HepG2 (cell line): ENCODE results near the gene ENC1. TPM values are rescaled to one million over a fixed set of nuclear protein-coding genes. Genes with fewer than 3 reads are reported as not detected.

ENCODE experiments used
- ARID5B ChIP-seq: IDR thresholded peaks from 2 replicates; pipeline ENCODE4 v1.4.0; 2020; ENCODE audit warnings: mild to moderate bottlenecking, missing genetic modification reagents
- ATF4 ChIP-seq, 2 experiments: fragments of 450-650 bp in 1 of 2; sonication (generic) in 1 of 2; formaldehyde crosslinking; IDR thresholded peaks; 2 replicates each; pipeline versions ENCODE4 v1.5.0 to v1.8.0; 2020 to 2022; ENCODE audit warnings: mild to moderate bottlenecking in 1 of 2, missing genetic modification reagents in 1 of 2
- BHLHE40 ChIP-seq: IDR thresholded peaks from 2 replicates; pipeline ENCODE4 v1.6.1; 2011; ENCODE audit warnings: low read length, improper control_type of control experiment
- BRCA1 ChIP-seq: sonication (generic); formaldehyde crosslinking; IDR thresholded peaks from 2 replicates; pipeline ENCODE4 v1.4.0; 2020; ENCODE audit warnings: missing genetic modification reagents
- CEBPG ChIP-seq: IDR thresholded peaks from 2 replicates; pipeline ENCODE4 v1.6.1; 2016
- ELF3 ChIP-seq: IDR thresholded peaks from 2 replicates; pipeline ENCODE4 v1.6.1; 2016; ENCODE audit warnings: missing genetic modification reagents, missing compliant biosample characterization
- EP300 ChIP-seq, 3 experiments: sonication (generic) in 1 of 3; formaldehyde crosslinking in 1 of 3; IDR thresholded peaks; 2 replicates each; pipeline versions ENCODE4 v1.5.1 to v1.6.1; 2011 to 2020; ENCODE audit warnings: low read depth in 2 of 3, low read length in 2 of 3, borderline replicate concordance in 1 of 3, improper control_type of control experiment in 1 of 3, mild to moderate bottlenecking in 1 of 3, missing genetic modification reagents in 1 of 3, moderate library complexity in 1 of 3
- FOXA3 ChIP-seq: IDR thresholded peaks from 2 replicates; pipeline ENCODE4 v1.6.1; 2016; ENCODE audit warnings: missing genetic modification reagents, missing compliant biosample characterization
- GATAD2A ChIP-seq: IDR thresholded peaks from 2 replicates; pipeline ENCODE4 v1.6.1; 2016
- HOMEZ ChIP-seq: IDR thresholded peaks from 2 replicates; pipeline ENCODE4 v1.6.1; 2016; ENCODE audit warnings: low read depth
- JUNB ChIP-seq: sonication (generic); formaldehyde crosslinking; IDR thresholded peaks from 2 replicates; pipeline ENCODE4 v1.8.0; 2022; ENCODE audit warnings: missing genetic modification reagents, mild to moderate bottlenecking, borderline replicate concordance
- MTF1 ChIP-seq: sonication (generic); formaldehyde crosslinking; IDR thresholded peaks from 2 replicates; pipeline ENCODE4 v1.5.0; 2020; ENCODE audit warnings: missing genetic modification reagents
- SMAD1 ChIP-seq: sonication (generic); formaldehyde crosslinking; IDR thresholded peaks from 2 replicates; pipeline ENCODE4 v1.4.0; 2020; ENCODE audit warnings: missing genetic modification reagents, low read depth, mild to moderate bottlenecking, borderline replicate concordance
- SNAPC2 ChIP-seq: sonication (generic); formaldehyde crosslinking; IDR thresholded peaks from 2 replicates; pipeline ENCODE4 v1.8.1; 2022; ENCODE audit warnings: mild to moderate bottlenecking, missing genetic modification reagents
- SOX13 ChIP-seq, 3 experiments: fragments of 450-650 bp in 1 of 3; sonication (generic) in 1 of 3; formaldehyde crosslinking in 1 of 3; IDR thresholded peaks in 2 of 3; conservative IDR thresholded peaks in 1 of 3; 2 replicates each; pipeline versions ENCODE4 v1.5.0 to v1.6.1; 2016 to 2020; ENCODE audit warnings: antibody characterized with exemption in 1 of 3, mild to moderate bottlenecking in 1 of 3, missing compliant biosample characterization in 1 of 3, missing genetic modification reagents in 1 of 3, moderate library complexity in 1 of 3
- SRSF4 ChIP-seq: fragments of 200-400 bp; formaldehyde crosslinking; IDR thresholded peaks from one replicate; pipeline ENCODE4 v1.6.1; 2018; ENCODE audit warnings: mild to moderate bottlenecking, low read depth, low read length, moderate library complexity; ENCODE audit not compliant: poor library complexity, severe bottlenecking
- TCF7 ChIP-seq: sonication (generic); IDR thresholded peaks from 2 replicates; pipeline ENCODE4 v1.6.1; 2016; ENCODE audit warnings: antibody characterized with exemption, low read depth
- THAP11 ChIP-seq: IDR thresholded peaks from 2 replicates; pipeline ENCODE4 v1.6.1; 2016; ENCODE audit warnings: missing biosample characterization, missing genetic modification reagents
- ZFX ChIP-seq: sonication (generic); formaldehyde crosslinking; IDR thresholded peaks from 2 replicates; pipeline ENCODE4 v1.4.0; 2020; ENCODE audit warnings: mild to moderate bottlenecking, low read depth, missing genetic modification reagents, moderate library complexity
- ZNF333 ChIP-seq: sonication (generic); formaldehyde crosslinking; IDR thresholded peaks from 2 replicates; pipeline ENCODE4 v1.4.0; 2020; ENCODE audit warnings: mild to moderate bottlenecking, missing genetic modification reagents, borderline replicate concordance
- ZNF768 ChIP-seq: sonication (generic); formaldehyde crosslinking; IDR thresholded peaks from 2 replicates; pipeline ENCODE4 v1.4.0; 2020; ENCODE audit warnings: missing genetic modification reagents
- polyA plus RNA-seq, 8 experiments: library from polyadenylated mRNA; depleted of rRNA in 3 of 8; stranded (reverse) in 7 of 8; unstranded in 1 of 8; fragments of >200 nt; fragmentation: Illumina TruSeq in 4 of 8; extraction: Trizol in 4 of 8; gene quantifications; 2 replicates each; pipeline versions ENCODE4 v1.2.1 to v1.2.3, GENCODE V29; 2011 to 2016; ENCODE audit warnings: low read depth in 4 of 8, missing spikeins in 1 of 8, mixed read lengths in 1 of 8; ENCODE audit not compliant: insufficient read depth in 1 of 8
- total RNA-seq, 5 experiments: library from RNA; depleted of rRNA; stranded (reverse); fragments of >200 nt; fragmentation: Illumina TruSeq; extraction: Trizol; gene quantifications; 2 replicates each; pipeline ENCODE4 v1.2.3, GENCODE V29; 2016; ENCODE audit warnings: low read depth in 1 of 5
- TF ChIP-seq, protein P1 (sequence below): sonication (generic); formaldehyde crosslinking; IDR thresholded peaks from 2 replicates; pipeline ENCODE4 v1.4.0; 2020; ENCODE audit warnings: missing genetic modification reagents, borderline replicate concordance

ENC1 gene
- total and polyA plus RNA-seq, 2 of the 13 experiments (the other 11 are each of a cell fraction or from before 2014, with no cell fraction given): 63.8 to 64.4 TPM

DNA sequence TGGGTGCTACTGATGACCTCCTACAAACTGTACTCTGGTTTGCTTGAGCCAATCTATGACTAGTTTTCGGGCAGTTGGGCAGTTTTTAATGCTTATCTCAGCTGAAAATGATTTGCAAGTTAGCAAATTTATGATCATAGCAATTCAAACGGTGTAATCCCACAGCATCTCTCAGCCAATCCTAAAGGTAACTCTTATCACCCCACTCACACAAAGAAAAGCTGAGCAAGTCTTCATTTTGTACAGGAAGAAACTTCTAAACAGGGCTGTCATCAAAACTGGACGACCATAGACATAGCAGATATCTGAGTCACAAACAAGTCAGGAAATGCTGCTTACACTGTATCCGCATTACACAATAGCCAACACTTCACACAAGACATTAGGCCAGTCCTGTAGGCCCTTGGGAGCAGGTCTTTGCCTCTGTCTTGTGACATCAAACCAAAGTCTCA is 2.6 kb upstream of the ENC1 start (continued):
- TF ChIP-seq EP300 (IDR thresholded peaks at IDR 0.05; ENCODE audit: low read depth in 2 of 2, low read length in 2 of 2) (peak in 1 of 2 experiments; percentile 45; a peak in 1 of 4 replicates), EP300 (CRISPR knock-in tag; IDR thresholded peaks at IDR 0.05; ENCODE audit: borderline replicate concordance) (no peak; the same call in 1 of the 2 replicates), SNAPC2 (CRISPR knock-in tag) (0 out of 2 replicates have a peak, but pooled peaks have one; percentile 36), ARID5B (peak; percentile 68), HOMEZ (CRISPR knock-in tag) (0 out of 2 replicates have a peak, but pooled peaks have one; percentile 36), SRSF4 (no peak), TCF7 (0 out of 2 replicates have a peak, but pooled peaks have one; percentile 13), ELF3 (CRISPR knock-in tag) (peak; percentile 66; the same call in 1 of the 2 replicates), ZNF768 (CRISPR knock-in tag) (no peak), ZNF333 (CRISPR knock-in tag) (no peak), JUNB (CRISPR knock-in tag) (0 out of 2 replicates have a peak, but pooled peaks have one; percentile 34), BRCA1 (no peak), CEBPG (CRISPR knock-in tag) (peak; percentile 80), ATF4 (CRISPR knock-in tag; IDR thresholded peaks at IDR 0.05) (0 out of 4 replicates have a peak, but pooled peaks of 1 of the 2 experiments have one; percentile 13), FOXA3 (peak; percentile 62; the same call in 1 of the 2 replicates), SMAD1 (CRISPR knock-in tag) (no peak), MTF1 (no peak), GATAD2A (CRISPR knock-in tag) (peak; percentile 68), SOX13 (IDR thresholded peaks at IDR 0.05) (no peak), SOX13 (CRISPR knock-in tag; conservative IDR thresholded peaks at IDR 0.05 in 1 of 2, IDR thresholded peaks at IDR 0.05 in 1 of 2) (peak in 1 of 2 experiments; percentile 31; a peak in 1 of 4 replicates), BHLHE40 (no peak), ZFX (CRISPR knock-in tag) (peak; percentile 28; the same call in 1 of the 2 replicates), THAP11 (CRISPR knock-in tag) (peak; percentile 51; the same call in 1 of the 2 replicates)
- TF ChIP-seq, protein P1, sequence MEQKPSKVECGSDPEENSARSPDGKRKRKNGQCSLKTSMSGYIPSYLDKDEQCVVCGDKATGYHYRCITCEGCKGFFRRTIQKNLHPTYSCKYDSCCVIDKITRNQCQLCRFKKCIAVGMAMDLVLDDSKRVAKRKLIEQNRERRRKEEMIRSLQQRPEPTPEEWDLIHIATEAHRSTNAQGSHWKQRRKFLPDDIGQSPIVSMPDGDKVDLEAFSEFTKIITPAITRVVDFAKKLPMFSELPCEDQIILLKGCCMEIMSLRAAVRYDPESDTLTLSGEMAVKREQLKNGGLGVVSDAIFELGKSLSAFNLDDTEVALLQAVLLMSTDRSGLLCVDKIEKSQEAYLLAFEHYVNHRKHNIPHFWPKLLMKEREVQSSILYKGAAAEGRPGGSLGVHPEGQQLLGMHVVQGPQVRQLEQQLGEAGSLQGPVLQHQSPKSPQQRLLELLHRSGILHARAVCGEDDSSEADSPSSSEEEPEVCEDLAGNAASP: 0 out of 2 replicates have a peak, but pooled peaks have one; percentile 13
